GM23248 (cell line): Measurements from ENCODE around the gene UBASH3A. TPM values are rescaled to one million over a fixed set of nuclear protein-coding genes. Genes with fewer than 3 reads are reported as not detected.

Experiments used
- DNase-seq: peaks from one replicate; pipeline ENCODE4 v3.0.0-alpha.2; 2015
- H2AFZ ChIP-seq: fragments of 200-600 bp; sonication (generic); 2 replicates; pipeline ENCODE4 v1.6.1; 2016; ENCODE audit warnings: antibody characterized with exemption
- H3F3A ChIP-seq: fragments of 200-600 bp; sonication (generic); 2 replicates; pipeline ENCODE4 v1.6.1; 2016; ENCODE audit warnings: mild to moderate bottlenecking, antibody characterized with exemption, mixed run types; ENCODE audit not compliant: insufficient read depth
- H3K27ac ChIP-seq: fragments of 200-600 bp; sonication (generic); 2 replicates; pipeline ENCODE4 v1.5.1; 2016; ENCODE audit warnings: mild to moderate bottlenecking
- H3K27me3 ChIP-seq: fragments of 200-600 bp; sonication (generic); replicated peaks from 2 replicates; pipeline ENCODE4 v1.6.1; 2016; ENCODE audit warnings: mild to moderate bottlenecking; ENCODE audit not compliant: insufficient read depth
- H3K36me3 ChIP-seq: fragments of 200-600 bp; sonication (generic); 2 replicates; pipeline ENCODE4 v1.6.1; 2016; ENCODE audit warnings: low read depth, mild to moderate bottlenecking
- H3K4me1 ChIP-seq: fragments of 200-600 bp; sonication (generic); 2 replicates; pipeline ENCODE4 v1.6.1; 2016; ENCODE audit warnings: mild to moderate bottlenecking; ENCODE audit not compliant: insufficient read depth
- H3K4me2 ChIP-seq: fragments of 200-600 bp; sonication (generic); one replicate; pipeline ENCODE4 v1.6.1; 2016; ENCODE audit warnings: mild to moderate bottlenecking; ENCODE audit not compliant: unreplicated experiment
- H3K4me3 ChIP-seq: fragments of 200-600 bp; sonication (generic); 2 replicates; pipeline ENCODE4 v1.5.1; 2016; ENCODE audit warnings: mild to moderate bottlenecking
- H3K79me2 ChIP-seq: fragments of 200-600 bp; sonication (generic); 2 replicates; pipeline ENCODE4 v1.6.1; 2016; ENCODE audit warnings: mild to moderate bottlenecking; ENCODE audit not compliant: insufficient read depth
- H3K9ac ChIP-seq: fragments of 200-600 bp; sonication (generic); 2 replicates; pipeline ENCODE4 v1.6.1; 2016; ENCODE audit warnings: mild to moderate bottlenecking
- H3K9me2 ChIP-seq: fragments of 200-600 bp; sonication (generic); 2 replicates; pipeline ENCODE4 v1.6.1; 2016; ENCODE audit warnings: mixed run types, mild to moderate bottlenecking, moderate library complexity; ENCODE audit not compliant: insufficient read depth
- H3K9me3 ChIP-seq: fragments of 200-600 bp; sonication (generic); one replicate; pipeline ENCODE4 v1.6.1; 2017; ENCODE audit warnings: low read depth
- H4K20me1 ChIP-seq: fragments of 200-600 bp; sonication (generic); 2 replicates; pipeline ENCODE4 v1.6.0; 2016; ENCODE audit not compliant: insufficient read depth
- EZH2 ChIP-seq: fragments of 200-600 bp; sonication (generic); IDR thresholded peaks from 2 replicates; pipeline ENCODE4 v1.6.1; 2018; ENCODE audit warnings: antibody characterized with exemption, mild to moderate bottlenecking; ENCODE audit not compliant: insufficient read depth, poor library complexity, severe bottlenecking
- EZH2phosphoT487 ChIP-seq: fragments of 200-600 bp; sonication (generic); IDR thresholded peaks from 2 replicates; pipeline ENCODE4 v1.6.1; 2018; ENCODE audit warnings: antibody characterized with exemption, moderate library complexity, mild to moderate bottlenecking, low read depth; ENCODE audit not compliant: insufficient read depth
- WGBS, 2 experiments: methylation state at CpG; one replicate each; pipeline ENCODE4 v1.1.6; 2015 to 2017; ENCODE audit warnings: low lambda C conversion rate in 2 of 2, low coverage in 1 of 2; ENCODE audit errors: missing lambda C conversion rate in 2 of 2; 5-methylcytosine and 5-hydroxymethylcytosine counted together
- in situ Hi-C: fragments of 300-500 bp; cut with MboI; formaldehyde crosslinking; loops from 2 replicates; pipeline ENCODE4 v1.15.0; 2020
- polyA plus RNA-seq: library from polyadenylated mRNA; unstranded; fragments of >200 nt; fragmentation: Nextera tagmentation; extraction: Ambion mirVana; gene quantifications from 2 replicates; pipeline ENCODE4 v1.2.1, GENCODE V29; 2016
- total RNA-seq: library from RNA; depleted of rRNA; stranded (reverse); fragments of >200 nt; shearing (Covaris generic); gene quantifications from 2 replicates; pipeline ENCODE4 v1.2.3, GENCODE V29; 2014

The UBASH3A gene
- total and polyA plus RNA-seq, 2 experiments from 2014 or later, result not detected

GRCh38 chr21:42358261-42358660 lies 45.4 kb upstream of the UBASH3A start:
- no peak for DNase-seq
- no peaks in the 10 kb centered on the region for H3K4me1 ChIP-seq
- H3K9me3 ChIP-seq, result no peaks in the 10 kb centered on the region
- no peaks in the 10 kb centered on the region for H4K20me1 ChIP-seq
- H2AFZ ChIP-seq, result no peak overlapping the region
- H3K36me3 ChIP-seq, result no peaks in the 10 kb centered on the region
- H3K79me2 ChIP-seq, result no peaks in the 10 kb centered on the region
- no peaks in the 10 kb centered on the region for H3K9me2 ChIP-seq
- TF ChIP-seq EZH2phosphoT487, result no peak
- no peak for TF ChIP-seq EZH2
- in situ Hi-C loops, result no loop called here
- no peak overlapping the region for H3K4me3 ChIP-seq
- H3K9ac ChIP-seq, result no peak overlapping the region
- H3K27ac ChIP-seq, result no peak overlapping the region
- H3K27me3 ChIP-seq, result 0 out of 2 replicates have a peak, but pooled peaks cover 2% of the 10 kb centered on the region
- H3K4me2 ChIP-seq, result no peak overlapping the region
- WGBS, 2 experiments, result 60 to 63% methylated on average over 12 of the region's 12 CpGs
- H3F3A ChIP-seq, result no peaks in the 10 kb centered on the region

- H2AFZ ChIP-seq, result no peak overlapping the region
- no peak overlapping the region for H3K27ac ChIP-seq
- no peaks in the 10 kb centered on the region for H3K4me1 ChIP-seq
- H3K9me2 ChIP-seq, result no peaks in the 10 kb centered on the region
- no peaks in the 10 kb centered on the region for H4K20me1 ChIP-seq
- H3K27me3 ChIP-seq, result 0 out of 2 replicates have a peak, but pooled peaks cover 2% of the 10 kb centered on the region
- H3F3A ChIP-seq, result no peaks in the 10 kb centered on the region
- no peak overlapping the region for H3K4me3 ChIP-seq
- in situ Hi-C loops, result no loop called here
- no peaks in the 10 kb centered on the region for H3K79me2 ChIP-seq
- TF ChIP-seq EZH2phosphoT487 (no peak), EZH2 (no peak)
- H3K4me2 ChIP-seq, result no peak overlapping the region
- H3K9ac ChIP-seq, result no peak overlapping the region
- WGBS, 2 experiments, result 52 to 54% methylated on average over 13 of the region's 13 CpGs
- H3K9me3 ChIP-seq, result no peaks in the 10 kb centered on the region
- no peaks in the 10 kb centered on the region for H3K36me3 ChIP-seq
- DNase-seq, result no peak
Observed at GRCh38 chr21:42358937-42359336, 44.8 kb upstream of the UBASH3A start.

GRCh38 chr21:42360317-42360716 lies 43.4 kb upstream of the UBASH3A start:
- Histone ChIP-seq H3K4me1 (no peaks in the 10 kb centered on the region), H3K9me2 (no peaks in the 10 kb centered on the region), H3K9me3 (no peaks in the 10 kb centered on the region), H2AFZ (no peak overlapping the region), H4K20me1 (no peaks in the 10 kb centered on the region), H3K36me3 (no peaks in the 10 kb centered on the region), H3F3A (no peaks in the 10 kb centered on the region), H3K27me3 (0 out of 2 replicates have a peak, but pooled peaks cover 2% of the 10 kb centered on the region), H3K79me2 (no peaks in the 10 kb centered on the region), H3K9ac (no peak overlapping the region), H3K4me2 (no peak overlapping the region), H3K27ac (no peak overlapping the region), H3K4me3 (no peak overlapping the region)
- DNase-seq, result no peak
- in situ Hi-C loops, result no loop called here
- 33 to 36% methylated on average over 2 of the region's 2 CpGs for WGBS, 2 experiments
- no peak for TF ChIP-seq EZH2
- TF ChIP-seq EZH2phosphoT487, result no peak

GRCh38 chr21:42361286-42361685 lies 42.4 kb upstream of the UBASH3A start:
- Histone ChIP-seq H3K9me3 (no peaks in the 10 kb centered on the region), H4K20me1 (no peaks in the 10 kb centered on the region), H3K4me1 (no peaks in the 10 kb centered on the region), H3K9me2 (no peaks in the 10 kb centered on the region), H3F3A (no peaks in the 10 kb centered on the region), H3K79me2 (no peaks in the 10 kb centered on the region), H3K9ac (no peak overlapping the region), H3K27me3 (0 out of 2 replicates have a peak, but pooled peaks cover 2% of the 10 kb centered on the region), H3K36me3 (no peaks in the 10 kb centered on the region), H3K4me3 (no peak overlapping the region), H3K27ac (no peak overlapping the region), H2AFZ (no peak overlapping the region), H3K4me2 (no peak overlapping the region)
- 6 to 18% methylated on average over 7 of the region's 7 CpGs for WGBS, 2 experiments
- in situ Hi-C loops, result no loop called here
- no peak for DNase-seq
- TF ChIP-seq EZH2phosphoT487 (no peak), EZH2 (no peak)

- 30 to 34% methylated on average over 12 of the region's 12 CpGs for WGBS, 2 experiments
- no peak for DNase-seq
- Histone ChIP-seq H2AFZ (no peak overlapping the region), H3K9me2 (no peaks in the 10 kb centered on the region), H3K27me3 (0 out of 2 replicates have a peak, but pooled peaks cover 2% of the 10 kb centered on the region), H3K9ac (no peak overlapping the region), H3K27ac (no peak overlapping the region), H3K4me2 (no peak overlapping the region), H3K4me1 (no peaks in the 10 kb centered on the region), H3K79me2 (no peaks in the 10 kb centered on the region), H3K36me3 (no peaks in the 10 kb centered on the region), H4K20me1 (no peaks in the 10 kb centered on the region), H3F3A (no peaks in the 10 kb centered on the region), H3K4me3 (no peak overlapping the region), H3K9me3 (no peaks in the 10 kb centered on the region)
- in situ Hi-C loops, result no loop called here
- TF ChIP-seq EZH2phosphoT487 (no peak), EZH2 (no peak)
Observed at GRCh38 chr21:42362198-42362597, 41.5 kb upstream of the UBASH3A start.
